ENCODE data around the gene ACD.

Gene ACD

GRCh38 chr16:67675579-67675935, 15.5 kb upstream of the ACD start:
- no peak for DNase-seq

- no peak for DNase-seq
Observed at GRCh38 chr16:67674851-67675578, 15.0 kb upstream of the ACD start.

- no peak for DNase-seq
Observed at GRCh38 chr16:67673712-67674580, 13.9 kb upstream of the ACD start.

- DNase-seq, result peak; percentile 72
Observed at GRCh38 chr16:67672739-67673662, 12.9 kb upstream of the ACD start.

- no peak for DNase-seq
Observed at GRCh38 chr16:67672306-67672705, 12.2 kb upstream of the ACD start.

GRCh38 chr16:67669499-67670101, 9.5 kb upstream of the ACD start:
- DNase-seq, result no peak

- DNase-seq, result no peak
Observed at GRCh38 chr16:67668495-67669157, 8.6 kb upstream of the ACD start.

- peak; percentile 95 for DNase-seq
Observed at GRCh38 chr16:67667817-67668494, 7.9 kb upstream of the ACD start.

GRCh38 chr16:67667453-67667816, 7.4 kb upstream of the ACD start:
- no peak for DNase-seq

GRCh38 chr16:67666559-67667452, 6.7 kb upstream of the ACD start, which contains the start of the genes C16orf86 and ENKD1:
C16orf86 (plus strand) TSS chr16:67666814; CDS start chr16:67666971, 157 bp downstream.
ENKD1 (minus strand) TSS chr16:67666750; CDS start chr16:67666442, 308 bp downstream.
- DNase-seq, result peak; percentile 80

GRCh38 chr16:67666032-67666551, 6.0 kb upstream of the ACD start:
- DNase-seq, result peak; percentile 52

- no peak for DNase-seq
Observed at GRCh38 chr16:67665598-67665997, 5.5 kb upstream of the ACD start.

GRCh38 chr16:67664871-67665270, 4.8 kb upstream of the ACD start:
- DNase-seq, result no peak

GRCh38 chr16:67664258-67664657, 4.2 kb upstream of the ACD start:
- no peak for DNase-seq

GRCh38 chr16:67663877-67664222, 3.8 kb upstream of the ACD start:
- DNase-seq, result no peak

- peak; percentile 31 for DNase-seq
Observed at GRCh38 chr16:67663151-67663876, 3.3 kb upstream of the ACD start.

GRCh38 chr16:67662653-67663010, 2.6 kb upstream of the ACD start:
- DNase-seq, result no peak

- no peak for DNase-seq
Observed at GRCh38 chr16:67661886-67662652, 2.0 kb upstream of the ACD start.

Data from EL (cell line).